ENCODE results near the gene PDE9A.

The PDE9A gene

DNA sequence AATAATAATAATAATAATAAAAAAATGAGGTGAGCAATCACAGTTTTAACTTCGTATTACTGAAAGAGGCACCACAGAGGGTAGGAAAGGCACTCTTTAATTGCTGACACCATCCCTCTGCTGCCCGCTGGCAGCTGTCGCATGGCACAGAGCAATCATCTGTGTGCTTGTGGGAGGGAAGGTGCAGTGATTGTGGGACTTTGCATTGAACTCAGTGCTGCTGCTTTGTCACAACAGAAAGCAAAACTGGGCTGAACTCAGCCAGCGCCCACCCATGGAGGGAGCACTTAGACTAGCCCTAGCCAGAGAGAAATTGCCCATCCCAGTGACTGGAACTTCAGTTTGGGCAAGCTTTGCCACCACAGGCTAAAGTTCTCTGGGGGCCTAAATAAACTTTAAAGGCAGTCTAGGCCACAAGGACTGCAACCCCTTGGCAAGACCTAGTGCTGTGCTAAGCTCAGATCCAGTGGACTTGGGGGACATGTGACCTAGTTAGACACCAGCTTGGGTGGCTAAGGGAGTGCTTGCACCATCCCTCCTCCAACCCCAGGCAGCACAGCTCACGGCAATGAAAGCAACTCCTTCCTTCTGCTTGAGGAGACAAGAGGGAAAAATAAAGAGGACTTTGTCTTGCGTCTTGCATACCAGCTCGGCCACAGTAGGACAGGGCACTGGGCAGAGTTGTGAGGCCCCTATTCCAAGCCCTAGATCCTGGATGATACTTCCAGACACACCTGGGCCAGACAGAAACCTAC is 166.6 kb downstream of the PDE9A start:
- no peak for FAIRE-seq

DNA sequence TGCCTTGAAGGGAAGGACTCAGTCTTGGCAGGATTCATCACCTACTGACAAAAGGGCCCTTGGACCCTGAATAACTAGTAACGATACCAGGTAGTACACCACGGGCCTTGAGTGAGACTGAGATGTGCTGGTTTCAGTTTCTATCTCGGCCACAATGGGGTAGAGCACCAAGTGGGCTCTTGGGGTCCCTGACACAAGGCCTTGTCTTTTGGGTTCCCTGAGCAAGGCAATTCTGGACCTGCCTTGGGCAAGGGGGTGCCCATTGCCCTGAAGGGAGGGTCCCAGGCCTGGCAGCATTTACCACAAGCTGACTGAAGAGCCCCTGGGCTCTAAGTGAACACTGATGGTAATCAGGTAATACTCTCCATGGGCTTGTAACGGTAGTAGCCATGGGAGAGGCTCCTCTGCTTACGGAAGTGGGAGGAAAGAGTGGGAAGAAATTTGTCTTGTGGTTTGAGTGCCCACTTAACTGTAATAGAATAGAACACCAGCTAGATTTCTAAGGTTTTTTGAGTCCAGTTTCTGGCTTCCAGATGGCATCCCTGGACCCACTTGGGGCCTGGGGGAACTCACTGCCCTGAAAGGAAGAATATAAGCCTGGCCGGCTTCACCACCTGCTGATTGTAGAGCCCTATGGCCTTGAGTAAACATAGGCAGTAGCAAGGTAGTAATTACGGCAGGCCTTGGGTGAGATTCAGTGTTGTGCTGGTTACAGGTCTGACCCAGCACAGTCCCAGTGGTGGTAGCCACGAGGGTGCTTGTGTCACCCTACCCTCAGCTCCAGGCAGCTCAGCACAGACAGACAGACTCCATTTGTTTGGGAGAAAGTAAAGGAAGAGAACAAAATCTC is 167.4 kb downstream of the PDE9A start:
- no peak for TF ChIP-seq SPI1 (IDR thresholded peaks at IDR 0.05; ENCODE audit: low read depth, low read length)
- no peak for TF ChIP-seq POU2F2 (IDR thresholded peaks at IDR 0.05; ENCODE audit: low read depth, low read length)
- no peak for TF ChIP-seq POLR2AphosphoS5 (IDR thresholded peaks at IDR 0.05; ENCODE audit: low read depth, low read length)
- no peak for TF ChIP-seq PAX5 (IDR thresholded peaks at IDR 0.05; ENCODE audit: insufficient read depth, low read length, severe bottlenecking)
- no peak for TF ChIP-seq TAF1 (IDR thresholded peaks at IDR 0.05; ENCODE audit: low read depth, low read length)
- no peak for TF ChIP-seq POLR2A (IDR thresholded peaks at IDR 0.05; ENCODE audit: low read depth, low read length)
- FAIRE-seq: no peak

More for the DNA sequence above, 166.6 kb downstream of the PDE9A start:
- DNase-seq (ENCODE audit: insufficient read length, low spot score): no peak
- TF ChIP-seq POLR2A (IDR thresholded peaks at IDR 0.05; ENCODE audit: low read depth, low read length): no peak
- no peak for TF ChIP-seq PAX5 (IDR thresholded peaks at IDR 0.05; ENCODE audit: insufficient read depth, low read length, severe bottlenecking)
- TF ChIP-seq TAF1 (IDR thresholded peaks at IDR 0.05; ENCODE audit: low read depth, low read length): no peak
- no peak for TF ChIP-seq POU2F2 (IDR thresholded peaks at IDR 0.05; ENCODE audit: low read depth, low read length)
- TF ChIP-seq POLR2AphosphoS5 (IDR thresholded peaks at IDR 0.05; ENCODE audit: low read depth, low read length): no peak
- TF ChIP-seq SPI1 (IDR thresholded peaks at IDR 0.05; ENCODE audit: low read depth, low read length): no peak

More for the DNA sequence above, 167.4 kb downstream of the PDE9A start:
- DNase-seq (ENCODE audit: insufficient read length, low spot score): no peak
